T-helper 1 cell treated with Interleukin-12 subunit alpha and Interleukin-12 subunit beta and Interleukin-4 antibody, amounts not matched to agents 30 μg/mL and 1 μg/mL, for 36 hours (primary cell): ENCODE data around the gene SLC4A1.
A peak's percentile ranks its signal among the peaks of the same experiment; 100 is the strongest.

ENCODE experiments used
- H3K27ac Mint-ChIP-seq: one replicate; pipeline ENCODE4 v1.8.0; 2021; ENCODE audit warnings: mild to moderate bottlenecking, mixed read lengths
- H3K27me3 Mint-ChIP-seq: one replicate; pipeline ENCODE4 v1.8.0; 2021; ENCODE audit warnings: low read depth, mixed read lengths
- H3K36me3 Mint-ChIP-seq: one replicate; pipeline ENCODE4 v1.8.0; 2021; ENCODE audit warnings: low read depth, mixed read lengths
- H3K4me1 Mint-ChIP-seq: one replicate; pipeline ENCODE4 v1.8.0; 2021; ENCODE audit warnings: low read depth, mixed read lengths
- H3K4me3 Mint-ChIP-seq: one replicate; pipeline ENCODE4 v1.8.0; 2021; ENCODE audit warnings: mild to moderate bottlenecking, moderate library complexity, mixed read lengths
- H3K9me3 Mint-ChIP-seq: one replicate; pipeline ENCODE4 v1.8.0; 2021; ENCODE audit warnings: mixed read lengths

Gene SLC4A1

DNA sequence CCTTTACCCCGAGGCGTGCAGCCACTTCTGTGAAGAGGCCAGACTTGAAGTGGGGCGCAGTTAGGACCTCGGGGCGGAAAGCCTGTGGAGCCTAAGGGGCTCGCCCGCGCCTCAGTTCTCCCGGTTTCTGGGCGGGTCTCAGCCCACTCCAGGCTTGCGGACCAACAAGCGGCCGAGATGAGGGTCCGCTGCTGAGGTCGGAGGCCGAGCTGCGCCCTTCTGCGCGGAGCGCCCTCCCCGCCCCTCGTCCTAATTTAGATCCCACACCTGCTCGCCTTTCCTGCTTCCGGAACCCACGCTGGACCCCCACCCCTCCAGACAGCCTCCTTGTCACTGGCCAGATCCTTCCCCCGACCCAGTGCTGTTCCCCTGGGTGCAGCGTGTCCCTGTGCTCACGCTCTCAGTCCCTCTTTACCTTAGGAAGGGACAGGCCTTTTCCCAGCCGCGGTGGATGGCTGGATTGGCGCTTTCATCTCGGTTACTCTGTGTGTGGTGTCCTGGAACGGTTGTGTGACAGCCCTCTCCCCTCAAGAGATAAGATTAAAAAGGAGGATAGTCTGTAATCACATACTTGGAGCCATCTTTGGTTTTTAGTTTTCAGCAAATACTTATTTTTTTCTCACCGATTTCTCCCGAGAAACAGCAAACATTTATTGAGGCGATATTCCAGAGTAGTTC, 67.3 kb downstream of the SLC4A1 start:
- peak overlapping the region; percentile 93 for H3K27ac Mint-ChIP-seq
- H3K4me3 Mint-ChIP-seq: peak overlapping the region; percentile 90
- peaks cover 23% of the 10 kb centered on the region for H3K36me3 Mint-ChIP-seq
- peaks cover 37% of the 10 kb centered on the region for H3K4me1 Mint-ChIP-seq
- H3K9me3 Mint-ChIP-seq: no peaks in the 10 kb centered on the region
- no peaks in the 10 kb centered on the region for H3K27me3 Mint-ChIP-seq

DNA sequence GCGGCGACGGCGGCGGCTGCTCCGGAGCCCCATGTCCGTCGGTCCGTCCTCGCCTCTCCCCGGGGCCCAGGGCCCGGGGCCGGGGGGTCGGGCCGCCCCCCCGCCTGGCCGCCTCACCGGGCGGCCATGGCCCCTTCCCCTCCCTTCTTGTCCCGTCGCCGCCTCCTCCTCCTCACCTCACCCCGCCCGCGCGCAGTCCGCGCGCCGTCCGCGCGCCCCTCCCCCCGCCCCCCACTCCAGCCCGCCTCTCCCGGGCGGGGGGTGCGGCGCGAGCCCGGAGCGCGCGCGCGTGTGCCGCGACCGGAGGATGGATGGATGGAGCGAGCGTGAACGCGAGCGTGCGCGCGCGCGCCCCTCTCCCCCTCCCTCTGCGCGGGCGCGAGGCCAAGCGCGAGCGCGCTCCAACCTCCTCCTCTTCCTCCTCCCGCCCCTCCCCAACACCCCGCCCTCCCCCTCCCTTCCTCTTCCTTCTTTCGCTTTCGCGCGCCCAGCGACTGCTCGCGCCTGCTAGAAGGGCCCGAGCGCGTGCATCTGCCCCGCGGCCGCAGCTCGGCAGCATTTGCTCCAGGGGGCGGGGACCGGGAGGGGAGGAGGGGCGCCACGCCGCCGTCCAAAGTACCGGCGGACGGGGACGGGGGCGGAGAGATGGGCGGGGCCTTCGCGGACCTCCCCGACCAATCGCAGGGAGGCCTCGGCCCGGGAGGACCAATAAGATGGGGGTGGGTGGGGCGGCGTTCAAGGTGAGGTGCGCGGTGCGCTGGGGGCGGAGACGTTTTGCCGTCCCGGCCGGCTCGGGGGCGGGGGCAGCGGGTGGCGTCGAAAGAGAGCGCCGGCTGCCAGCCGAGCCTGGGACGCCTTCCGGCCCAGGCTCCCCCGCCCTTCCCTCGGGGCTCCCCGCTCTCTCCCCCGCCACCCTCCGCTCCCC, 68.1 kb downstream of the SLC4A1 start, which contains the start of gene ATXN7L3:
TSS of gene ATXN7L3 (minus strand) at position 332 of the 925 bp plus-strand sequence. CDS start 1,814 bp downstream, outside the sequence.
- Mint-ChIP-seq H3K4me1 (peaks cover 39% of the 10 kb centered on the region), H3K27me3 (no peaks in the 10 kb centered on the region), H3K27ac (peak within 1 kb of the TSS; percentile 93), H3K9me3 (no peaks in the 10 kb centered on the region), H3K36me3 (peaks cover 27% of the 10 kb centered on the region), H3K4me3 (peak within 1 kb of the TSS; percentile 90)

DNA sequence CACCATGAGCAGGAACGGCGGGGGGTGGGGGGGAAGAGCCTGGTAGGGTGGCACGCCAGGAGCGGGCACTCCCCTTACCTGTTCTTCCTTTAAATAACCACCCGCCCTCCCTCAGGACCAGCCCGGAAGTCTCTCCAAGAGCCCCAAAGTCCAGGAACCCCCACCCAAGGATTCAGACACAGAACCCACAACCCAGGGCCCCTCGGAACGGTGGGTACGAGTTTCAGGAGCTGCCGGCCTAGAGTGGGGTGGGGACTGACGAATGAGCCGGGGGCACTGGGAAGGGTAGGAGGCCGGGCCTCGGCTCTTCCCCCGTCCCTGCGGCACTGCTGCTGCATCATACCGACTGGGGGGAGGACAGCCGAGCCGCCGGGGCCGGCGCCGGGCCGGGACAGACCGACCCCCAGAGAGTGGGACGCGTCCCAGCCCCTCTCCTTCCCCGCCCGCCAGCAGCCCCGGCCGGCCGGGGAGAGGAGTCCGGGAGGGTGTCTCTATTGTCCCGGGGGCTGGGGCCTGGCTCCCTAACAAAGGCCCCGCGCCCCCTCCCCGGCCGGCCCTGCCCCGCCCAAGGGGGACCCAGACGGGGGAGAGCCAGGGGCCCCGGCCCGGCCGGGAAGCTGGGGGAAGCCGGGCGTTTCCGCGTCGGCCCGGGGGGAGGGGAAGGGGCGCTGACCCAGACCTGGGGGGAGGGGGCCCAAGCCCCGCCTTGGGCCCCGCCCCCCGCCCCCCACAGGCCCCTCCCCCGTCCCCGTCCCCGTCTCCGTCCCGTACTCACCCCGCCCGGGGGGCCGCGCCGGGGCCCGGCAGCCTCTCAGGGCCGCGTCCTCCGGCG, 69.0 kb downstream of the SLC4A1 start:
- H3K27me3 Mint-ChIP-seq: no peaks in the 10 kb centered on the region
- peak overlapping the region; percentile 76 for H3K27ac Mint-ChIP-seq
- H3K4me3 Mint-ChIP-seq: peak overlapping the region; percentile 90
- peaks cover 34% of the 10 kb centered on the region for H3K4me1 Mint-ChIP-seq
- peaks cover 35% of the 10 kb centered on the region for H3K36me3 Mint-ChIP-seq
- H3K9me3 Mint-ChIP-seq: no peaks in the 10 kb centered on the region
